Measurements from ENCODE around the gene SMIM13. TPM values are rescaled to one million over a fixed set of nuclear protein-coding genes. Genes with fewer than 3 reads are reported as not detected.
A peak's percentile ranks its signal among the peaks of the same experiment; 100 is the strongest.
"Not testable (repeated sequence)": the region's sequence is repeated elsewhere in the genome, so short reads cannot be mapped to it uniquely, and the experiment has no call there.

Gene SMIM13
- polyA plus RNA-seq, 1 donor from 2014 or later, result 1.9 TPM

DNA sequence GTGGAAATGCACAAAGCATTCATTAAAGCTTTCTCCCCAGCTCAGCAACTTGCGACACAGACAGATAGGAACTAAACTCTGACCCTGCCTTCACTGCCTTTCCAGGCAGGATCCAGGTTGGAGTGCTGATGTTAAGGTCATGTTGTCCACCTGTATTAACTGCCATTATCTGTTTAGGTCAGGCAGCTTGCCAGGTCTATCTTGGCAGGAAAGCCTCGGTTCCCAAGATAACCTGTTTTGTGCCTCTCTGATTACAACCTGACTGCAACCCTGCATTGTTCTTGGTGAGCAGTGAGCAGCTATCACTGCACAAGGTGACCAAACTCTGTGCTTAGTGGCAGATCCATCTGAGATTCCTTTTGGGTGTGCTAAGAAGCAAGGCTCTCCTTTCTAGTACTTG, 26.3 kb upstream of the SMIM13 start:
- Mint-ChIP-seq H3K27ac (no peak overlapping the region), H3K27me3 (peaks cover 3% of the 10 kb centered on the region), H3K4me1 (no peaks in the 10 kb centered on the region), H3K4me3 (no peak overlapping the region), H3K36me3 (no peaks in the 10 kb centered on the region), H3K9me3 (no peaks in the 10 kb centered on the region)

DNA sequence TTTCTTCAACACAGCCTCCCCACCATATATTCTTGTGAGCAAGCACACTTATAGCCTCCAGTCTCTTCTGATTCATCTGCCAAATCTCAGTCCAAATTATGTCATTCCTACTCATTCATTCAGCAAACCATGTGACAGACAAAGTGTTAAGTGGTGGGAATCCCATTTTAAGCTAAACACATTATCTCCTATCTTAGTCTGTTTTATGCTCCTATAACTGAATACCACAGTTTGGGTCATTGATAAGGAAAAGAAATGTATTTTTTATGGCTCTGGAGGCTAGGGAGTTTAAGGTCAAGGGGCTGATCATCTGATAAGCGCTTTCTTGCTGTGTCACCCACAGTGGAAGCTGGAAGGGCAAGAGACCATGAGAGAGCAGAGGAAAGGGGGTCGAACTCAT, 23.9 kb upstream of the SMIM13 start:
- Mint-ChIP-seq H3K4me3 (no peak overlapping the region), H3K9me3 (no peaks in the 10 kb centered on the region)

DNA sequence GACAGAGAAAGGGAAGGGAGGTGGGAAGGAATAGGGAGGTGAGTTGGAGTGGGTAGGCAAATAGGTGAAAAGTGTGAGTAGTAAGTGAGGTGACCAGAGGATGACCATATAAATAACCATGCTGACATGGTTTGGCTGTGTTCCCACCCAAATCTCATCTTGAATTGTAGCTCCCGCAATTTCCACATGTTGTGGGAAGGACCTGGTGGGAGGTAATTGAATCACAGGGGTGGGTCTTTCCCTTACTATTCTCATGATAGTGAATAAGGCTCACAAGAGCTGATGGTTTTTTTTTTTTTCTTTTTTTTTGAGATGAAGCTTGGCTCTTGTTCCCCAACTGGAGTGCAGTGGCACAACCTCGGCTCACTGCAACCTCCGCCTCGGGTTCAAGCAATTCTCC, 21.5 kb upstream of the SMIM13 start:
- Mint-ChIP-seq H3K36me3 (peaks cover 2% of the 10 kb centered on the region), H3K27ac (no peak overlapping the region), H3K4me1 (no peaks in the 10 kb centered on the region), H3K9me3 (no peaks in the 10 kb centered on the region), H3K27me3 (peaks cover 1% of the 10 kb centered on the region), H3K4me3 (no peak overlapping the region)

More for the DNA sequence above, 23.9 kb upstream of the SMIM13 start:
- no peak overlapping the region for H3K27ac Mint-ChIP-seq
- H3K27me3 Mint-ChIP-seq, result peaks cover 3% of the 10 kb centered on the region
- no peaks in the 10 kb centered on the region for H3K36me3 Mint-ChIP-seq
- no peaks in the 10 kb centered on the region for H3K4me1 Mint-ChIP-seq

DNA sequence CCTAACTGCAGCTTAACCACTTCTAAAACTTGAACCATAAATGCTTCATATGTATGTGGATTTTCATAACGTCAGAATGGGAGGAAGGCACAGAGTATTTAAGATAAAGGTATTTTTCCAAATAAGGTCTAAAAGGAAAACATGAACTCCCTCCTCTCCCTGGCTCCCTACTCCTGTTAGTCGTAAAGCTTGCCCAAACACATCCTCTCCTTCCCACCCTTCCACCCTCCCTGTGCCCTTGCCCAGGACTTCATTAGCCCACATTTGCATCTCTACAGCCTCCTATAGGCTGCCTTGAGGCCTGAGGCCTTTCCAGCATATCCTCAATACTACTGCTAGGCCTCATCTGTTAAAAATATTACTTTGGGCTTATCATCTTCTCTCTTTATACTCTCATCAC, 17.1 kb upstream of the SMIM13 start:
- Mint-ChIP-seq H3K4me3 (no peak overlapping the region), H3K9me3 (no peaks in the 10 kb centered on the region), H3K27me3 (peaks cover 2% of the 10 kb centered on the region), H3K36me3 (peaks cover 2% of the 10 kb centered on the region), H3K27ac (no peak overlapping the region), H3K4me1 (no peaks in the 10 kb centered on the region)

DNA sequence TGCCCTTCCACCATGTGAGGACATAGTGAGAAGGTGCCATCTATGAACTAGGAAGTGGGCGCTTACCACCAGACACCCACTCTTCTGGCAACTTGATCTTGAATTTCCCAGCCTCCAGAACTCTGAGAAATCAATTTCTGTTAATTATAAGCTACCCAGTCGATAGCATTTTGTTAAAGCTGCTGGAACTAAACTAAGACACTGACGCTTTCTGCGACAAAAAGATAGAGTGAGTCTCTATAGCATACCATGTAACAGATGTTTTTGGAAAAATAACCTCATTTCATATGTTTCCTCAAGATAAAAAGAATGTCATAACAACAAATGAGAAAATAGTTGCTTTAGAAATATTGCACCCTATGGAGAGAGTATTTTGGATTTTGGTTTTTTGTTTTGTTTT, 15.4 kb upstream of the SMIM13 start:
- Mint-ChIP-seq H3K4me3 (no peak overlapping the region), H3K27ac (no peak overlapping the region), H3K27me3 (peaks cover 2% of the 10 kb centered on the region), H3K4me1 (no peaks in the 10 kb centered on the region), H3K9me3 (no peaks in the 10 kb centered on the region), H3K36me3 (peaks cover 2% of the 10 kb centered on the region)

DNA sequence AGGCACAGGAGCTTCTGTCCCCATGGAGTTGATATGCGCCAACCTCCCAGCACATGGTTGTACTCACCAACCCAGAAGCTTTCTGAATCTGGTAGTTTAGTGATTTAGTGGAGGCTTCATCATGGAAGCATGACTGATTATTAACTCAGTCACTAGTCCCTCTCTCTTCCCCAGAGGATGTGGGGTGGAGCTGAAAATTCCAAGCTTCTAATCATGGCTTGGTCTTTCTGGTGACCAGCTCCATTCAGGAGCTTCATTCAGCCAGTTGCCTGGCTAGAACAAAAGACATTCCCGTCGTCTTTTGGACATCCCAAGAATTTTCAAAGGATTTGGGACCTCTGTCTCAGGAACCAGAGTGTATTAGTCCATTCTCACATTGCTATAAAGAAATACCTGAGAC, 13.3 kb upstream of the SMIM13 start:
- no peaks in the 10 kb centered on the region for H3K36me3 Mint-ChIP-seq
- H3K4me1 Mint-ChIP-seq, result no peaks in the 10 kb centered on the region
- no peak overlapping the region for H3K4me3 Mint-ChIP-seq
- H3K27ac Mint-ChIP-seq, result no peak overlapping the region
- no peaks in the 10 kb centered on the region for H3K9me3 Mint-ChIP-seq
- peaks cover 4% of the 10 kb centered on the region for H3K27me3 Mint-ChIP-seq

DNA sequence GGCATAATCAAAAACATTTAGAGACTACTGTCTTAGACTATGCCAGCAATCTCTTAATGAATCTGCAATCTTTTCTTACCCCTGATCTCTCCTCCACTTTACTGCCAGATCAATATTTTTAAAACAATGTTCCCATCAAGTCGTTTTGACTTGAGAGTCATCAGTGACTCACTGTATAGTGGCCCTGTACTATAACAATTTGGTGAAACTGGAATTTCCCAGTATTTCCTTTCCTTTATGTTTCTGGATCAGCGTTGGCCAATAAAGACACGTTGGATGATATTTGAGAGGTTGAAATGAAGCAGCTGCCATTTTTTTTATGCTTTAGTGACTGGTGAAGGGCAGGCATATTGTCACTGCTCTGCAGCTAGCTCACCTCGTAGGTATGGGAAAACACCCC, 10.1 kb upstream of the SMIM13 start:
- Mint-ChIP-seq H3K27me3 (peaks cover 4% of the 10 kb centered on the region), H3K36me3 (no peaks in the 10 kb centered on the region), H3K27ac (no peak overlapping the region), H3K4me1 (no peaks in the 10 kb centered on the region), H3K9me3 (no peaks in the 10 kb centered on the region), H3K4me3 (no peak overlapping the region)

DNA sequence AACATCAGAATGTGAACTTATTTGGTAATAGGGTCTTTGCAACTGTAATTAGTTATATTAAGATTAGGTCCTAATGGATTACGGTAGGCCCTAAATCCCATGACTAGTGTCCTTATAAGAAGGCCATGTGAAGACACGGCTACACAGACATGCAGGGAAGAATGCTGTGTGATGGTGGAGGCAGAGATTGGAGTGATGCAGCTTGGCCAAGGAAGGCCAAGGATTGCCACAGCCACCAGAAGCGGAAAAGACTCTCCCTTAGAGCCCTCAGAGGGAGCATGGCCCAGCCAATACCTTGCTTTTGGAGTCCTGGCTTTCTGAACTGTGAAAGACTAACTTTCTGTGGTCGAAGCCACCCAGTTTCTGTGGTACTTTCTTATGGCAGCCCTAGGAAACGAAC, 9.7 kb upstream of the SMIM13 start:
- Mint-ChIP-seq H3K4me3 (no peak overlapping the region), H3K27me3 (peaks cover 4% of the 10 kb centered on the region), H3K4me1 (no peaks in the 10 kb centered on the region), H3K27ac (no peak overlapping the region), H3K9me3 (no peaks in the 10 kb centered on the region), H3K36me3 (no peaks in the 10 kb centered on the region)

DNA sequence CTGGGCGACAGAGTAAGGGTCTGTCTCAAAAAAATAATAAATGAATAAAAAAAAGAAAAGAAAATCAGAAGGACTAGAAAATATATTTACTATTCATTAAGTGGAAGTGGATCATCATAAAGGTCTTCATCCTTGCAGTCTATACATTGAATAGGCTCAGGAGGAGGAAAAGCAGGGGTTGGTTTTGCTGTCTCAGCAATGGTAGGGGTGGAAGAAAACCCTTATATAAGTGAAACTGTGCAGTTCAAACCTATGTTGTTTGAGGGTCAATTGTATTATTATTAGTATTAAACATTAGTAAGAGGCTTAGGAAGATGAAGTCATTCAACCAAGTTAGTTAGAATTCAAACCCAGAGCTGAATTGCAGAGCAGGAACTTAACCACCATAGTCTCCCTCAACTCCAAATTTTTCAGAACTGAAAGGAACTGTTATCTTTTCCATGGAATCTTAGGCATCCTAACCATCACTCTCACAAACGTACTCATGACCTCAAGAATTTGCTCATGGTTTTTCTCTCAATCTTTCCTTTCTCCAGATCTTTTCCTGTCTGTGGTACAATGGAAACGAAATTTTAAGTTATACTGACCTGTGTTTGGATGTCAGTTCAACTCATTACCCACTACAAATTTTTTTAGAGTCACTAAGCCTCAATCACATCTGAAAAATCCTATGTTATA, 7.7 kb upstream of the SMIM13 start:
- Mint-ChIP-seq H3K4me3 (no peak overlapping the region), H3K4me1 (no peaks in the 10 kb centered on the region), H3K36me3 (no peaks in the 10 kb centered on the region), H3K9me3 (no peaks in the 10 kb centered on the region), H3K27ac (no peak overlapping the region), H3K27me3 (peaks cover 2% of the 10 kb centered on the region)

DNA sequence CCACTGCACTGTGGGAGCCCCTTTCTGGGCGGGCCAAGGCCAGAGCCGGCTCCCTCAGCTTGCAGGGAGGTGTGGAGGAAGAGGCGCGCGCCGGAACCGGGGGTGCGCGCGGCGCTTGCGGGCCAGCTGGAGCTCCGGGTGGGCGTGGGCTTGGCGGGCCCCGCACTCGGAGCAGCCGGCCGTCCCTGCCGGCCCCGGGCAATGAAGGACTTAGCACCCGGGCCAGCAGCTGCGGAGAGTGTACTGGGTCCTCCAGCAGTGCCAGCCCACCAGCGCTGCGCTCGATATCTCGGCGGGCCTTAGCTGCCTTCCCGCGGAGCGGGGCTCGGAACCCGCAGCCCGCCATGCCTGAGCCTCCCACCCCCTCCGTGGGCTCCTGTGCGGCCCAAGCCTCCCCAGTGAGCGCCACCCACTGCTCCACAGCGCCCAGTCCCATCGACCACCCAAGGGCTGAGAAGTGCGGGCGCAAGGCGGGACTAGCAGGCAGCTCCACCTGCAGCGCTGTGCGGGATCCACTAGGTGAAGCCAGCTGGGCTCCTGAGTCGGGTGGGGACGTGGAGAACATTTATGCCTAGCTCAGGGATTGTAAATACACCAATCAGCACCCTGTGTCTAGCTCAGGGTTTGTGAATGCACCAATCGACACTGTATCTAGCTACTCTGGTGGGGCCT, 6.4 kb upstream of the SMIM13 start:
- H3K4me3 Mint-ChIP-seq, H3K27me3 Mint-ChIP-seq, H3K27ac Mint-ChIP-seq, H3K9me3 Mint-ChIP-seq, H3K36me3 Mint-ChIP-seq, H3K4me1 Mint-ChIP-seq: not testable (repeated sequence)

DNA sequence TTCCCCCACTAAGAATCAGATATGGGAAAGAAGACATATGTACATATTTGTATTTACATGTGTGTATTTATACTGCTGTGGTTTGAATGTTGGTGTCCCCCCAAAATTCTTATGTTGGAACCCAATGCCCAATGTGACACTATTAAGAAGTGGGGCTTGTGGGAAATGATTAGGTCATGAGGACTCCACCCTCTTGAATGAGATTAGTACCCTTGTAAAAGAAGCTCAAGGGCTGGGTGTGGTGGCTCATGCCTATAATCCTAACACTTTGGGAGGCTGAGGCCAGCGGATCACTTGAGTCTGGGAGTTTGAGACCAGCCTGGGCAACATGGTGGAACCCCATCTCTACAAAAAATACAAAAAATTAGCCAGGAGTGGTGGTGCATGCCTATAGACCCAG, 3.9 kb upstream of the SMIM13 start:
- H3K27me3 Mint-ChIP-seq, result no peaks in the 10 kb centered on the region
- no peak overlapping the region for H3K27ac Mint-ChIP-seq
- H3K4me3 Mint-ChIP-seq, result no peak overlapping the region
- H3K9me3 Mint-ChIP-seq, result no peaks in the 10 kb centered on the region
- peaks cover 4 to 10% (median 6%) of the 10 kb centered on the region in 3 donors for H3K4me1 Mint-ChIP-seq
- H3K36me3 Mint-ChIP-seq, result no peaks in the 10 kb centered on the region

DNA sequence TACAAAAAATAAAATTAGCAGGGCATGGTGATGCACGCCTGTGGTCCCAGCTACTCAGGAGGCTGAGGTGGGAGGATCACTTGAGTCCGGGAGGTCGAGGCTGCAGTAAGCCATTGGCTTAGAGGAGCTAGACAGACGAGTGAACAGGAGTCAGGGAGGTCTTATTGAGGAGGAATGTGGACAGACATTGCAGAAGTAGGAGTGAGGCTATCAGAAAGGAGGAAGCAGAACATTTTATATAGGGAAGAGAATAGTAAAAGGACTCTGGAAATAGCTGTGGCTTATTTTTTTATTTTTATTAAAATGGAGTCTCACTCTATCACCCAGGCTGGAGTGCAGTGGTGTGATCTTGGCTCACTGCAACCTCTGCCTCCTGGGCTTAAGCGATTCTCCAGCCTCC, 2.5 kb upstream of the SMIM13 start:
- not testable (repeated sequence) for H3K27me3 Mint-ChIP-seq, H3K36me3 Mint-ChIP-seq, H3K9me3 Mint-ChIP-seq, H3K27ac Mint-ChIP-seq
- H3K4me3 Mint-ChIP-seq, result peak overlapping the region in 2 of 4 donors; percentile 10 to 48
- H3K4me1 Mint-ChIP-seq, result peaks cover 11 to 16% (median 15%) of the 10 kb centered on the region in 3 donors

DNA sequence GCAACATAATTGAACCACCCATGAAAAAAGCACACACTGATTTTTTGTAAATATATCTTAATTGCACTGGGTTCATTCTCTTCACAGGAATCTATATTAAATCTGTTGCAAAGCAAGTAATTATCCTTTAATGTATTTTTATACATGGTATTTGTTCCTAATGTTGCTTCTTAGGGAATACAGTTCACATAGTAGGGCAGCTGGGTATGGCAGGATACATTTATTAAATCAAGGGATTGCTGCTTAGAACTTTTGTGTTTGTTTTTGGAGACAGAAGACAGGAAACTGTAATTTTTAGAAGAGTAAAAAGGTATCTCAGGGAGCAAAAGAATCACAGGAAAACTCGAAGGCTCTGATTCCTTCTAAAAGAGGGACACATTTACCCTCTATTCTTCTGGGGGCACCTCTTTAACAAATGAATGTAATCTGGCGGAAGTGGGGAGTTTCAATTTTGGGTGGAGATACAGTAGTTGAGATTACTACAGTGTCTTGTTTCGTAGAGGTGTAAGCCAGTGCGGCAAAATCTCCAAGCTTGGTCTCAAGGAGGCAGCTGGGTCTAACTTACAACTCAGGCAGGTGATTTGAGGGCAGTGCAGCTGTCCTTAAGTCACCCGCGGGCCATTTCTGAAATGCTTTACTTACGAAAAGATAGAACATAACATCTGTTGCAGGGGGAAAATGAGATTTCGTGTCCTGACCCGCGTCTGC, 812 bp upstream of the SMIM13 start:
- peak overlapping the region; percentile 95 to 97 (median 96) for H3K4me3 Mint-ChIP-seq
- peaks cover 14 to 19% (median 18%) of the 10 kb centered on the region in 3 donors for H3K4me1 Mint-ChIP-seq
- peak overlapping the region; percentile 87 to 98 (median 92) for H3K27ac Mint-ChIP-seq
- H3K9me3 Mint-ChIP-seq, result no peaks in the 10 kb centered on the region
- no peaks in the 10 kb centered on the region for H3K27me3 Mint-ChIP-seq
- H3K36me3 Mint-ChIP-seq, result no peaks in the 10 kb centered on the region

DNA sequence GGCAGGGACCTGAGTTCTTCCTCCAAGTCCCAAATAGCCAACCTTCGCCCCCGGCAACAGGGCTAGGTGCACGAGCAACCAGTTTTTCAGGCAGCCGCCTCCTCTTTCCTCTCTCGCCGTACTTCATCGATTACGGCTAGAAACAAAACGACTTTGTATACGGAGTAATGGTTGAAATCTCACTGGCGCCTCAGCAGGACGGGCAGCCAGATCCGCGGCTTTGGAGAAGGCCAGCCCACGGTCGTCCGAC, 333 bp upstream of the SMIM13 start:
- no peaks in the 10 kb centered on the region for H3K36me3 Mint-ChIP-seq
- H3K27me3 Mint-ChIP-seq, result no peaks in the 10 kb centered on the region
- H3K27ac Mint-ChIP-seq, result peak overlapping the region; percentile 87 to 98 (median 92)
- no peaks in the 10 kb centered on the region for H3K9me3 Mint-ChIP-seq
- H3K4me1 Mint-ChIP-seq, result peaks cover 14 to 23% (median 18%) of the 10 kb centered on the region in 3 donors
- peak overlapping the region; percentile 95 to 97 (median 96) for H3K4me3 Mint-ChIP-seq

DNA sequence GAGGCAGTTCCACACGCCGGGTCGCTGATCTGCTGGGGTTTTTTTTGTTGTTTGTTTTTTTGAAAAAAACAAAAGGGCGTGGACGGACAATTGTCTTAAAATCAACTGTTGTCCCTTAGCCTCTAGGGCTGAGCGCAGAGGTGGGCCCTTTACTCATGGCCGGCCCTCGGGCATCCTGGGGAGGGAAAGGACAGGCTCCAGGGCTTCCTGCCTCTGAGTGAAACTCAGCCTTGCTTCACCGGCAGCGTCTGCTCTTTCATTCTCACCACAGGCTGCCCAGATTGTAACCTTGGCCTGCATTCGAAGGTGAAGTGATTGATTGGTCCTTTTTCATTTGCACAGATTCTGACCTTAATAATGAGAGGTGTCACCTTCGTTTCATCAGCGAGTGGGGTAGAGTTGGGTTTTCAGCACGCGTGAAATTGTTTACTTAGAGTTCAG, 797 bp downstream of the SMIM13 start:
- H3K36me3 Mint-ChIP-seq, result no peaks in the 10 kb centered on the region
- H3K9me3 Mint-ChIP-seq, result no peaks in the 10 kb centered on the region
- H3K27ac Mint-ChIP-seq, result peak overlapping the region; percentile 87 to 98 (median 97)
- no peaks in the 10 kb centered on the region for H3K27me3 Mint-ChIP-seq
- peak overlapping the region; percentile 95 to 99 (median 96) for H3K4me3 Mint-ChIP-seq
- H3K4me1 Mint-ChIP-seq, result peaks cover 15 to 27% (median 19%) of the 10 kb centered on the region in 3 donors

DNA sequence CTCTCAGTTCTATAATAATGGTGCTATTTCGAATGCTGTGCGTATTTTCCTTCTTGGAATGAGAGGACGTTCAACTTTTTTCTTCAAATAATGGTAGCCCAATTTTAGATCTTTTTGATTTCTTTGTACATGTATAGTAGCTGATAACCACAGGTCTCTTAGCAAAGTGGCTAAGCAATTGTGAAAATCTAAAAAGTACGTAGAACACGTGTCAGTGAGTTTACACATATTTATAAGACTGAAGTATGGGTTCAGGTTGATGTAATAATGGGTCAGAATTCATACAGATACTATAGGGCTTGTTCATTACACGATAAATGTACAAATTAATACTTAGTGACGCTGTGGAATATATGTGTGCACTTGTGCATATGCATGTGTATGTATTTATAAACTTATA, 1.3 kb downstream of the SMIM13 start:
- Mint-ChIP-seq H3K4me3 (peak overlapping the region; percentile 95 to 99 (median 96)), H3K36me3 (no peaks in the 10 kb centered on the region), H3K9me3 (no peaks in the 10 kb centered on the region), H3K4me1 (peaks cover 19 to 27% (median 20%) of the 10 kb centered on the region in 3 donors), H3K27ac (peak overlapping the region; percentile 87 to 98 (median 97)), H3K27me3 (no peaks in the 10 kb centered on the region)

Data from IgD-negative memory B cell (primary cell).